Stimulated activated CD8-positive, alpha-beta memory T cell treated with anti-CD3 and anti-CD28 coated beads, Interleukin-7, amount 100 ng/mL, for 4 hours (primary cell): ENCODE results near the gene F3.

Source experiments
- DNase-seq, 2 donors: peaks; one replicate each; pipeline ENCODE4 v3.0.0-alpha.2; 2020; ENCODE audit warnings: low read depth in 2 of 2

The F3 gene

DNA sequence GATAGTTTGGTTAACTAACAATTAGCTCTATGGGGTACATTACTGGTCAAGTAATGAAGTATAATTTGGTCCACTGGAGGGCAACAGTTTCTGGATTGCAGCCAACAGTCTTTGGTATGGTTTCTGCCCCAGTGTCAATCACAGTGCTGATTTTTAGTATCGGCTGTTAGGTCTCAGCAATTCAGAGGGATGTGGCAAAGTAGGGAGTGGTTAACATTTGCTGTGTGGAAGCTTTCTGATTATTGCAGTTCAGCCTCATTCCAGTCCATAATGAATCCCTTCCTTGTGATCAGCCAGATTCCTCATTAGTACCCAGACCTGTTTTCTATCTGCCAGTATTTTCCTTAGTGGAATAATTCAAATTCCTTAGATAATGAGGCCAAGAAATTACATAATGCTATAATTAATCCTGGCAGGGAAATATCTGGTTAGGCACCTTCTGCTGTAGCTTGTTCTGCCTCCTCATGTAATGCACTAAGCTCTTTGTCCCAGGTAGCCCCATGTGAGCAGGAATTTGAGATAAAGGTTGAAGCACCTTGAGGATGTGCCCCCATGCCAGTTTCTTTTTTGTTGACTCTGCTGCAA is 14.0 kb downstream of the F3 start:
- no peak for DNase-seq

DNA sequence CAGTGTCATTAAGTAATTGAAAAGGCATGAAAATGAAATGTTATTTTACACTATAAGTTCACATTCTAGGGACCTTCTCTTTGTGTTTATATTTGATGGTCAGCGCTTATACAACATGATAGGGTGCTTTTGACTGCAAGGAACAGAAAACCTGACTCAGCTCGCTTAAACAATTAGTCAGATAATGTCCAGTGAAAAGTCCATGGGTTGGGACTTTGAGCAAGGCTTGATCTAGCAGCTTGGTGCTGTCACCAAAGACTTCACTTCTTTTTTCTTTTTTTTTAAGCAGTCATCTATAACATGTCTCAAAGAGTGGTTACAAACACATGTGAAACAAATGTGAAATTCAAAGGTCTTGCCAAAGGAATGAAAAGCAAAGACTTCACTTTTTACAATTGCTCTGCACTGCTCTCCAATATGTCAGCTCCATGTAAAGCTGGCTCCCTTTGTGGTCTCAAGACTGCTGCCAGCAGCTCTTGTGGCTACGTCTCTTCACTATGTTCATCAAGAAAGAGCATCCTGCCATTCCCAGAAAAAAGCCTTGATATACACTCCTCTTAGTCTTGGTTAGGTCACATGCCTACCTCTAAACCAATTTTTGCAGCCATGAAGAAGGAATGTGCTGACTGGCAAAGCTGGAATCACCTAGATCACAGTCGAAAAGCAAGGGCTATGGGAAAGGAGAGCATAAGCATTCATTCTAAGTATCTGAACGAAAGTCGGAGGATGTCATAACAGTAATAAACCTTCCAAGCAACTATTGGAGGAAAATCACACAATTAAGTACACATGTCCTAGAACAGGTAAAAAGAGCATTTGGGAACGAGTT is 15.2 kb downstream of the F3 start:
- DNase-seq = no peak

GRCh38 chr1:94524531-94524930 is 17.0 kb downstream of the F3 start:
- no peak for DNase-seq

DNA sequence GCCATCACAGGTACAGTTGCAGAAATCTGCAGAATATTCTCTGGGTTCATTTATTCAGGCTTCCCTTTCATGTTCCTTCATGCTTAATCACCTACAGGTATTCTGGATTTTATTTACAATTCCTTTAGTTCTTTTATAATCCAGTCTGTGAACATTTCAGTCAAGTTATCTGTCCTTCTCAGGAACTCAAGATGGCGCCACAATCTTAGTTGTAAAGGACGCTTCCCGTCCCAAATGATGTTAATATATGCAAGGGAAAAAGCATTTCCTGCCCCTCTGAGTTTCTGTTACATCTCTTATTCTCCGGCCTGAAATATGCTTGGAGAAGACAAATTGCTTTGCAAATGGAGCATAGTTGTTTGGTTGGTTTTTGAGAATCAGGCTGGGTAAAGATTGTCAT is 19.3 kb downstream of the F3 start:
- no peak for DNase-seq

- DNase-seq = no peak
Measured at GRCh38 chr1:94519351-94519750, 22.2 kb downstream of the F3 start.

DNA sequence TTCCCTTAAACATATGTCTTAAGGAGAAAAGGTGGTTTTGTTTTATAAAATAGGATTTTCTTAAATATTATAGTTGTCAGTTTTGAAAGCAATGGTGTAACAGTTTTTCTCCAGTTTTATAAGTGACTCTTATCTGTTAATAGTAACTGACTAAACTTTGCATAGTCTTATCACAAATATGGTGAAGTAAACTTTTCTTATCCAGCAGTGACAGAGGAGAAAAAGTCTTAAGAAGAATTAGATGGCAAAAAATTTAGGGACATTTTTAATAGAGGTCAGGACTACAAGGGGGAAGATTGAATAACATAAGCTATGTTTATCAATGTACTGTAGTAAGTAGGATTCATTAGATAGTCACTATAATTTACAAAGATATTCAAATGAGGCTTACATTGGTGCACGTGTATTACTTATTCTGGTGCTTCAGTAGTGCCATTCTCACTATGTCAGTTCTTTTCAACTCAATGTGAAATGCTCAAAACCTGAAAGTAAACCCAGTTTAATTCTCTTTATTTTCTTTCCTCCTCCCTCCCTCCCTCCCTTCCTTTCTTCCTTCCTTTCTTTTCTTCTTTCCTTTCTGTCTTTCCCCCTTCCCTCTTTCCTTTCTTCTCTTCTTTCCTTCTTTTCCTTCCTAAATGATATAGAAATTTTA is 26.1 kb downstream of the F3 start:
- DNase-seq = no peak

GRCh38 chr1:94514095-94514727 is 27.3 kb downstream of the F3 start:
- no peak for DNase-seq

DNA sequence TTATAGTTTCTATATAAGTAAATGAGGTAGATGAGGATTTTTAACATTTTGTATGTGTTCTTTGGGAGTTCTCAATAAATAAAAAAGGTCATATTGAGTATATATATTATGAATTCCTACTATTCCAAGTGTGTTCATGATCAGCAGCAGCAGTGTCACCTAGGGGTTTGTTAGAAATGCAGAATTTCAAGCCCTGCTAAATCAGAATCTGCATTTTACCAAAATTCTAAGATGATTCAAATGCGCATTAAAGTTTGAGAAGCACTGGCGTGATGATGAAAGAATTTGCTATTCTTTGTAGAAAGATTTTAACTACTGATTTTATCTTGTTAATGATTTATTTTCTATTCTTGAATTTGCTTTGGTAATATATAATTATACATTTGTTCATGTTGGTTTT is 28.7 kb downstream of the F3 start:
- DNase-seq = no peak

DNA sequence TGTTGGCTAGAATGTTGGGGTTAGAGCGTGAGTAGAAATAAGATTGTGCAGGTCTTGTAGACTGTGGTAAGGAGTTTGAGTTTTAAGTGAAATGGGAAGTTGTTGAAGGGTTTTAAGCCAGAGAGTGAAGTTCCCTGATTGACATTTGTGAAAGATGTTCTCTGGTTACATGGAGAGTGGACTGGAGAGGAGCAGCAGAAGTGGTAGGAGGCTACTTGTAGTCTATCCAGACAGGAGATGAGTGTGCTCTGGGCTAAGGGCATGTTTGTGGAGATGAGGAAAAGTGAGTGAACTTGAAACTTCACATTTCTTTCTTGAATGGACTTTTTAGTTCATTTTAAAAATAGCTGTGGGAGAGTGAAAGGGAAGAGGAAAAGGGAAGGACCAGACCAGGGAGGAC is 37.0 kb downstream of the F3 start:
- no peak for DNase-seq

- DNase-seq = no peak
Measured at GRCh38 chr1:94503153-94503552, 38.4 kb downstream of the F3 start.

DNA sequence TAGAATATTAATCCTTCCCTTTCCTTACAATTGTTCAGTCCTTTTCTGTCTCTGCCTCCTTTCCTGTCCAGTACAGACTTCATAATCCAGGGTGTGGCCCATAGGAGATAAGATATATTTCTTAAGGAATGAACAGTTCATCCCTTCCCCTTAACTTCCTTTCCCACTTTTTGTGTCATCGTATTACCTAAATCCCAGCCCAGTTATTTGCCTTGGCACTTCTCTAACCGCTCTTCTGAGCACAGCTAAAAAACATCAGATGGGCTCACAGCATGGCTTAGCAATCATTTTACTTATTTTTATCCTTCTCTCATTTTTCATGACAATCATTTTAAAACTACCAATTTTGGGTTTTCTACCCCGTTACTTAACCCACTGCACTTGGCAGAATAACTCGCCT is 39.6 kb downstream of the F3 start:
- no peak for DNase-seq

DNA sequence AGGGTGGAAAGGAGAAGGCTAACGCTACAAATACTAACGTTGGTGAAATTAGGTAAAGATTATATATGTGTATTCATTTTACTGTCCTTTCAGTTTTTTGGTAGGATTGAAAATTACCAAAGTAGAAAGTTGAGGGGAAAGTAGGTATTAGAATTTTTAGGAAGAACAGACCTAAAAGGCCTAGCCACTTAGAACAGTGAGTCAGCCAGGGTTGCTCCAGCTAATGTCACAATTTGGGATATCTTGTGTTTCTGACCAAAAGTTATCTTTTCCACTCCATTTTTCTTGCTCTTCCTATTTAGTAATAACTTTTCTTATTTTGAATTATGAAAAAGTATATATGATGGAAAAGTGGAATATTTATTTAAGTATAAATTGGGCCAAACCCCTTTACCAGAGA is 40.1 kb downstream of the F3 start:
- no peak for DNase-seq

GRCh38 chr1:94496076-94496755 is 45.3 kb downstream of the F3 start:
- DNase-seq = no peak

GRCh38 chr1:94490556-94490955 is 51.0 kb downstream of the F3 start:
- no peak for DNase-seq

DNA sequence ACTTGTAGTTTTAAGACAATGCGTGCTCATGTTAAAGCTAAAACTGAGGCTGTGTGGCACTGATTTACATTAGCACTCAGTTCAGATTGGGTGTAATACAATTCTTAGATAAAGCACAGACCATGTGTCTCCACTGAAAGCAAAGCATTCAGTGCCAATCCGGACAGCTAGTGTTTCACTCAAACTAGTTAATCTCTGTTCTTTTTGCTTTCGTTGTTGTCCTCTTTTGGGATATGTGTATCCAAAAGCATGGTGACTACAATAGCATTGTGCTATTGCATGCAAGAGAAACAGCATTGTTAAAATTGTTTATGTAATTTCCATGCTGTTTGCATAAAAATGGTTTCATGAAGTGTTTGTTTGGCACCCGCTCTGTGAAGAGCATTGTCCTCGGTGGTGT is 54.6 kb downstream of the F3 start:
- no peak for DNase-seq

DNA sequence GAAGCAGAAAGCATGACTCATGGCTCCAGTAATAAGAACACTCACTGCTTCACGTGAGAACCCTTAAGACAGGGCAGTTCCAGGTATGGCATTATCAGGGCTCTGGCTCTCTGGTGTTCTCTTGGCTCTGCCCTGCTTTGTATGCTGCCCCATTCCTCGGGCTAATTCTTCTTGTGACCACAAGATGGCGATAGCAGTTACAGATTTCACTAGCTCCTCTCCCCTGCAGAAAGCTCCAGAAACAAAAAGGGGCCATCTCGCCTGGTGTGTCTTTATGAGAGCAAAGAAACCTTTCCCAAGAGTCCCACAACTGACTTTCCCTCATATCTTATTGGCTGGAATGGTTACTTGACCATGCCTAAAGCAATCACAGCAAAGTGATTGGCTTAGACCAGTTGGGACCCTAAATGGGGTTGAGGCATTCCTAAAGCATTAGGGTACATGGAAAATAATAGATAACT is 60.1 kb downstream of the F3 start:
- DNase-seq = peak; percentile 0 to 3

DNA sequence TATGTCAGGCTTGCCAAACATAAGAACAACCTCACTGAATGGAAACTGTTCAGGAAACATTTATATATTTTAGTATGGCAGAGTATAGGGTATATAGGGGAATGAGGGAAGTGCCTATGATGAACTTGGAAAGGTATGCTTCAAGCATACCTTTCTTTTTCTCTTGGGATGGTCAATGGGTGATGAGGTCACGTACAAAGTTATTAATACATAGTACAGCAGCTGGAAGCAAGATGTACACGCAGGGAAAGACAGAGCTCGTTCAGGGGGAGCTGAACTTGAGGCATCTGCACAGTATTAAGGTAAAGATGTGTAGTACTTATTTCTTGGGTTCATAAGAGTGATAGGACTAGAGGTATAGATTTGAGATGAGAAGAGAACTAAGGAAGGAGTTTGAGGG is 61.9 kb downstream of the F3 start:
- DNase-seq = no peak
